C4-2B (cell line): ENCODE measurements around the gene USH1G.
A peak's percentile ranks its signal among the peaks of the same experiment; 100 is the strongest.

ENCODE experiments used
- H3K27ac ChIP-seq: fragments of 450-650 bp; 2 replicates; pipeline ENCODE4 v1.5.1; 2017
- CTCF ChIP-seq: fragments of 450-650 bp; conservative IDR thresholded peaks from 2 replicates; pipeline ENCODE4 v1.5.1; 2017; ENCODE audit warnings: mild to moderate bottlenecking
- ZFX ChIP-seq: fragments of 450-650 bp; IDR thresholded peaks from 2 replicates; pipeline ENCODE4 v1.6.1; 2017

Gene USH1G

GRCh38 chr17:74964988-74965622 lies 42.0 kb upstream of the USH1G start:
- no peak for TF ChIP-seq ZFX
- no peak for TF ChIP-seq CTCF

GRCh38 chr17:74964246-74964761 lies 41.2 kb upstream of the USH1G start:
- no peak overlapping the region for H3K27ac ChIP-seq
- TF ChIP-seq CTCF (no peak), ZFX (no peak)

More at GRCh38 chr17:74964988-74965622, 42.0 kb upstream of the USH1G start:
- H3K27ac ChIP-seq = no peak overlapping the region

- TF ChIP-seq CTCF (no peak), ZFX (no peak)
Measured at GRCh38 chr17:74963656-74964055, 40.6 kb upstream of the USH1G start.

GRCh38 chr17:74962622-74963394 lies 39.8 kb upstream of the USH1G start:
- TF ChIP-seq ZFX (no peak), CTCF (no peak)
- no peak overlapping the region for H3K27ac ChIP-seq

More at GRCh38 chr17:74963656-74964055, 40.6 kb upstream of the USH1G start:
- H3K27ac ChIP-seq = no peak overlapping the region

- H3K27ac ChIP-seq = no peak overlapping the region
- peak; percentile 89 for TF ChIP-seq CTCF
- no peak for TF ChIP-seq ZFX
Measured at GRCh38 chr17:74961657-74962350, 38.7 kb upstream of the USH1G start.

- TF ChIP-seq CTCF = no peak
- TF ChIP-seq ZFX = no peak
- H3K27ac ChIP-seq = no peak overlapping the region
Measured at GRCh38 chr17:74960570-74961342, 37.7 kb upstream of the USH1G start.
